Natural killer cell (primary cell): ENCODE measurements around the gene CAMTA1. TPM values are rescaled to one million over a fixed set of nuclear protein-coding genes. Genes with fewer than 3 reads are reported as not detected.

Source experiments
- ATAC-seq, 3 donors: fragments of 150-1000 bp in 2 of 3; fragments of 200-7000 bp in 1 of 3; cut with Tn5 transposase; 1 replicate in 1 of 3; 2 replicates in 2 of 3; pipeline ENCODE4 v1.10.0; 2021; ENCODE audit warnings: mild to moderate bottlenecking in 2 of 3, moderate library complexity in 2 of 3
- DNase-seq, 2 donors: peaks; one replicate each; pipeline versions ENCODE4 v3.0.0 to v3.0.0-alpha.2; 2013 to 2021; ENCODE audit warnings: mixed read lengths in 1 of 2
- H3K27ac ChIP-seq: one replicate; pipeline ENCODE4 v1.5.1; 2013; ENCODE audit warnings: mild to moderate bottlenecking, low read length
- H3K27me3 ChIP-seq: one replicate; pipeline ENCODE4 v1.6.1; 2013; ENCODE audit warnings: low read length; ENCODE audit not compliant: control insufficient read depth, insufficient read depth
- H3K36me3 ChIP-seq: one replicate; pipeline ENCODE4 v1.6.1; 2013; ENCODE audit warnings: low read length; ENCODE audit not compliant: control insufficient read depth, insufficient read depth
- H3K4me1 ChIP-seq: one replicate; pipeline ENCODE4 v1.6.1; 2013; ENCODE audit warnings: low read length; ENCODE audit not compliant: control insufficient read depth, insufficient read depth
- H3K4me3 ChIP-seq: one replicate; pipeline ENCODE4 v1.5.1; 2013; ENCODE audit warnings: low read length
- H3K9me3 ChIP-seq: one replicate; pipeline ENCODE4 v1.6.1; 2013; ENCODE audit warnings: low read length; ENCODE audit not compliant: control insufficient read depth, insufficient read depth
- H3K27ac Mint-ChIP-seq, 2 donors: one replicate each; pipeline ENCODE4 v1.8.0; 2022; ENCODE audit warnings: mild to moderate bottlenecking in 2 of 2, mixed read lengths in 2 of 2, moderate library complexity in 1 of 2
- H3K27me3 Mint-ChIP-seq, 2 donors: one replicate each; pipeline ENCODE4 v1.8.0; 2022; ENCODE audit warnings: low read depth in 2 of 2, mixed read lengths in 2 of 2
- H3K36me3 Mint-ChIP-seq: one replicate; pipeline ENCODE4 v1.8.0; 2022; ENCODE audit warnings: mixed read lengths
- H3K4me1 Mint-ChIP-seq, 2 donors: one replicate each; pipeline ENCODE4 v1.8.0; 2022; ENCODE audit warnings: mixed read lengths in 2 of 2
- H3K4me3 Mint-ChIP-seq: one replicate; pipeline ENCODE4 v1.8.0; 2022; ENCODE audit warnings: mild to moderate bottlenecking, moderate library complexity, mixed read lengths
- H3K9me3 Mint-ChIP-seq, 2 donors: one replicate each; pipeline ENCODE4 v1.8.0; 2022; ENCODE audit warnings: mixed read lengths in 2 of 2
- CTCF ChIP-seq: fragments of 200-600 bp; IDR thresholded peaks from one replicate; pipeline ENCODE4 v1.8.0; 2022; ENCODE audit warnings: antibody characterized with exemption
- WGBS: methylation state at CpG from one replicate; pipeline ENCODE4 v1.1.7; 2013; ENCODE audit warnings: missing lambda C conversion rate; ENCODE audit not compliant: insufficient coverage; 5-methylcytosine and 5-hydroxymethylcytosine counted together
- intact Hi-C: fragments of 100-400 bp; cut with micrococcal nuclease; formaldehyde crosslinking; loops from one replicate; pipeline ENCODE4 v1.14.2; 2022
- total RNA-seq, 4 donors: library from RNA; stranded (reverse); fragments of 120-200 nt in 1 of 4; gene quantifications; one replicate each; pipeline versions ENCODE4 v1.2.3 to v1.2.4, GENCODE V29; 2013 to 2022

CAMTA1 gene
- total RNA-seq, 3 donors from 2014 or later (not counting 1 experiment from before 2014, with no cell fraction given), result 40.6 to 53.3 (median 44.9) TPM

GRCh38 chr1:7634546-7635240 lies 849.4 kb downstream of the CAMTA1 start:
- no peak for ATAC-seq
- Histone ChIP-seq H3K4me1 (no peaks in the 10 kb centered on the region), H3K27ac (no peak overlapping the region), H3K4me3 (no peak overlapping the region), H3K36me3 (no peaks in the 10 kb centered on the region), H3K27me3 (no peaks in the 10 kb centered on the region), H3K9me3 (no peaks in the 10 kb centered on the region)
- no peak overlapping the region for H3K4me3 Mint-ChIP-seq
- no peaks in the 10 kb centered on the region for H3K4me1 Mint-ChIP-seq
- no peaks in the 10 kb centered on the region for H3K36me3 Mint-ChIP-seq
- no peak overlapping the region for H3K27ac Mint-ChIP-seq
- 34% methylated on average over 13 of the region's 13 CpGs for WGBS
- H3K27me3 Mint-ChIP-seq, result peaks cover 5 to 16% of the 10 kb centered on the region in 2 donors
- intact Hi-C loops, result no loop called here
- TF ChIP-seq CTCF, result no peak
- no peak for DNase-seq
- no peaks in the 10 kb centered on the region for H3K9me3 Mint-ChIP-seq

GRCh38 chr1:7636795-7637526 lies 851.7 kb downstream of the CAMTA1 start:
- intact Hi-C loops, result no loop called here
- peaks cover 0 to 10% of the 10 kb centered on the region in 2 donors for H3K27me3 Mint-ChIP-seq
- Histone ChIP-seq H3K27ac (no peak overlapping the region), H3K27me3 (no peaks in the 10 kb centered on the region), H3K9me3 (no peaks in the 10 kb centered on the region), H3K4me3 (no peak overlapping the region), H3K36me3 (no peaks in the 10 kb centered on the region), H3K4me1 (no peaks in the 10 kb centered on the region)
- no peak overlapping the region for H3K27ac Mint-ChIP-seq
- DNase-seq (no peak), ATAC-seq (no peak)
- no peaks in the 10 kb centered on the region for H3K36me3 Mint-ChIP-seq
- no peaks in the 10 kb centered on the region for H3K9me3 Mint-ChIP-seq
- whole genome bisulfite sequencing, result 88% methylated on average over 15 of the region's 16 CpGs
- TF ChIP-seq CTCF, result no peak
- no peaks in the 10 kb centered on the region for H3K4me1 Mint-ChIP-seq
- no peak overlapping the region for H3K4me3 Mint-ChIP-seq

- Mint-ChIP-seq H3K27ac (no peak overlapping the region), H3K9me3 (no peaks in the 10 kb centered on the region), H3K27me3 (peaks cover 0 to 9% of the 10 kb centered on the region in 2 donors), H3K4me1 (no peaks in the 10 kb centered on the region), H3K36me3 (no peaks in the 10 kb centered on the region), H3K4me3 (no peak overlapping the region)
- H3K27ac ChIP-seq, result no peak overlapping the region
- WGBS, result 83% methylated on average over 8 of the region's 8 CpGs
- no peak for ATAC-seq
- H3K9me3 ChIP-seq, result no peaks in the 10 kb centered on the region
- no peaks in the 10 kb centered on the region for H3K27me3 ChIP-seq
- no peaks in the 10 kb centered on the region for H3K4me1 ChIP-seq
- TF ChIP-seq CTCF, result no peak
- no peak overlapping the region for H3K4me3 ChIP-seq
- intact Hi-C loops, result no loop called here
- no peak for DNase-seq
- H3K36me3 ChIP-seq, result no peaks in the 10 kb centered on the region
Measured at GRCh38 chr1:7638078-7638477, 852.8 kb downstream of the CAMTA1 start.
